CD14-positive monocyte (primary cell): ENCODE data around the gene PNMA1. TPM values are rescaled to one million over a fixed set of nuclear protein-coding genes. Genes with fewer than 3 reads are reported as not detected.

Experiments
- DNase-seq, 3 donors: peaks; one replicate each; pipeline ENCODE4 v3.0.0-alpha.2; 2011 to 2022
- H2AFZ ChIP-seq: 2 replicates; pipeline ENCODE4 v1.6.0; 2012; ENCODE audit warnings: mild to moderate bottlenecking, low read depth, low read length, inconsistent platforms; ENCODE audit not compliant: insufficient read depth, poor library complexity, severe bottlenecking
- H3K27ac ChIP-seq, 2 donors: 1 replicate in 1 of 2; 2 replicates in 1 of 2; pipeline ENCODE4 v1.5.1; 2012 to 2013; ENCODE audit warnings: low read length in 2 of 2, control low read depth in 1 of 2, inconsistent platforms in 1 of 2, low read depth in 1 of 2, mild to moderate bottlenecking in 1 of 2
- H3K27me3 ChIP-seq, 2 donors: one replicate each; pipeline versions ENCODE4 v1.6.0 to v1.6.1; 2011 to 2013; ENCODE audit warnings: low read length in 2 of 2; ENCODE audit not compliant: control insufficient read depth in 2 of 2, insufficient read depth in 2 of 2
- H3K36me3 ChIP-seq, 2 donors: replicated peaks in 1 of 2; 1 replicate in 1 of 2; 2 replicates in 1 of 2; pipeline versions ENCODE4 v1.5.1 to v1.6.1; 2012 to 2013; ENCODE audit warnings: low read length in 2 of 2, control low read depth in 1 of 2, inconsistent platforms in 1 of 2, mild to moderate bottlenecking in 1 of 2; ENCODE audit not compliant: insufficient read depth in 2 of 2, control insufficient read depth in 1 of 2
- H3K4me1 ChIP-seq, 2 donors: 1 replicate in 1 of 2; 2 replicates in 1 of 2; pipeline versions ENCODE4 v1.5.1 to v1.6.1; 2012 to 2013; ENCODE audit warnings: low read length in 2 of 2, control low read depth in 1 of 2, inconsistent platforms in 1 of 2, mild to moderate bottlenecking in 1 of 2, moderate library complexity in 1 of 2; ENCODE audit not compliant: insufficient read depth in 2 of 2, control insufficient read depth in 1 of 2
- H3K4me2 ChIP-seq: replicated peaks from 2 replicates; pipeline ENCODE3; 2012; ENCODE audit warnings: low read length, moderate library complexity, mild to moderate bottlenecking; ENCODE audit not compliant: poor library complexity, severe bottlenecking; ENCODE audit errors: extremely low read depth
- H3K4me3 ChIP-seq, 3 experiments: fragments of 200-600 bp in 1 of 3; sonication (generic) in 1 of 3; replicated peaks in 1 of 3; 1 replicate in 2 of 3; 2 replicates in 1 of 3; pipeline ENCODE4 v1.5.1; 2011 to 2013; ENCODE audit warnings: low read length in 3 of 3, mild to moderate bottlenecking in 3 of 3, control low read depth in 2 of 3, low read depth in 2 of 3, inconsistent platforms in 1 of 3, moderate library complexity in 1 of 3
- H3K79me2 ChIP-seq: 2 replicates; pipeline ENCODE4 v1.6.0; 2012; ENCODE audit warnings: mild to moderate bottlenecking, control low read depth, inconsistent platforms, low read length, moderate library complexity; ENCODE audit not compliant: insufficient read depth
- H3K9ac ChIP-seq: 2 replicates; pipeline ENCODE4 v1.6.0; 2017; ENCODE audit warnings: low read length, mild to moderate bottlenecking; ENCODE audit not compliant: insufficient read depth, poor library complexity, severe bottlenecking
- H3K9me3 ChIP-seq, 2 donors: replicated peaks in 1 of 2; 1 replicate in 1 of 2; 2 replicates in 1 of 2; pipeline versions ENCODE4 v1.5.1 to v1.6.1; 2012 to 2013; ENCODE audit warnings: low read length in 2 of 2, control low read depth in 1 of 2; ENCODE audit not compliant: control insufficient read depth in 1 of 2, insufficient read depth in 1 of 2
- H4K20me1 ChIP-seq: 2 replicates; pipeline ENCODE4 v1.6.0; 2012; ENCODE audit warnings: mild to moderate bottlenecking, low read length, control low read depth, moderate library complexity; ENCODE audit not compliant: insufficient read depth
- H3K27ac Mint-ChIP-seq, 7 donors: one replicate each; pipeline ENCODE4 v1.8.0; 2020; ENCODE audit warnings: mild to moderate bottlenecking in 7 of 7, mixed read lengths in 7 of 7, moderate library complexity in 6 of 7, inconsistent platforms in 2 of 7
- H3K27me3 Mint-ChIP-seq, 3 donors: one replicate each; pipeline ENCODE4 v1.8.0; 2021 to 2022; ENCODE audit warnings: low read depth in 3 of 3, mild to moderate bottlenecking in 3 of 3, mixed read lengths in 3 of 3, moderate library complexity in 3 of 3, inconsistent platforms in 1 of 3
- H3K36me3 Mint-ChIP-seq, 2 donors: one replicate each; pipeline ENCODE4 v1.8.0; 2020; ENCODE audit warnings: mixed read lengths in 2 of 2, inconsistent platforms in 1 of 2, mild to moderate bottlenecking in 1 of 2
- H3K4me1 Mint-ChIP-seq: one replicate; pipeline ENCODE4 v1.8.0; 2020; ENCODE audit warnings: mild to moderate bottlenecking, mixed read lengths
- H3K4me3 Mint-ChIP-seq, 2 donors: one replicate each; pipeline ENCODE4 v1.8.0; 2020; ENCODE audit warnings: mild to moderate bottlenecking in 2 of 2, mixed read lengths in 2 of 2, moderate library complexity in 1 of 2
- H3K9me3 Mint-ChIP-seq, 7 donors: one replicate each; pipeline ENCODE4 v1.8.0; 2020 to 2022; ENCODE audit warnings: mixed read lengths in 7 of 7, mild to moderate bottlenecking in 6 of 7, moderate library complexity in 6 of 7, inconsistent platforms in 2 of 7
- whole genome bisulfite sequencing: methylation state at CpG from one replicate; pipeline ENCODE4 v1.1.5; 2013; ENCODE audit warnings: missing lambda C conversion rate; ENCODE audit not compliant: insufficient coverage; 5-methylcytosine and 5-hydroxymethylcytosine counted together
- intact Hi-C, 2 donors: fragments of 100-400 bp; cut with micrococcal nuclease; formaldehyde crosslinking; loops; one replicate each; pipeline versions ENCODE4 v1.15.0 to v1.15.1; 2023
- polyA plus RNA-seq, 3 donors: library from polyadenylated mRNA; depleted of rRNA in 1 of 3; unstranded in 2 of 3; stranded (reverse) in 1 of 3; fragments of 300-500 nt in 2 of 3; fragments of >200 nt in 1 of 3; fragmentation: Illumina TruSeq in 2 of 3; gene quantifications; 1 replicate in 2 of 3; 2 replicates in 1 of 3; pipeline ENCODE4 v1.2.3, GENCODE V29; 2012 to 2021
- TF ChIP-seq, protein P1 (sequence below): fragments of 200-600 bp; IDR thresholded peaks from one replicate; pipeline ENCODE4 v1.8.0; 2022; ENCODE audit warnings: antibody characterized with exemption, mild to moderate bottlenecking

Gene PNMA1
- polyA plus RNA-seq, 3 donors = 2.4 to 6.4 (median 4.4) TPM

DNA sequence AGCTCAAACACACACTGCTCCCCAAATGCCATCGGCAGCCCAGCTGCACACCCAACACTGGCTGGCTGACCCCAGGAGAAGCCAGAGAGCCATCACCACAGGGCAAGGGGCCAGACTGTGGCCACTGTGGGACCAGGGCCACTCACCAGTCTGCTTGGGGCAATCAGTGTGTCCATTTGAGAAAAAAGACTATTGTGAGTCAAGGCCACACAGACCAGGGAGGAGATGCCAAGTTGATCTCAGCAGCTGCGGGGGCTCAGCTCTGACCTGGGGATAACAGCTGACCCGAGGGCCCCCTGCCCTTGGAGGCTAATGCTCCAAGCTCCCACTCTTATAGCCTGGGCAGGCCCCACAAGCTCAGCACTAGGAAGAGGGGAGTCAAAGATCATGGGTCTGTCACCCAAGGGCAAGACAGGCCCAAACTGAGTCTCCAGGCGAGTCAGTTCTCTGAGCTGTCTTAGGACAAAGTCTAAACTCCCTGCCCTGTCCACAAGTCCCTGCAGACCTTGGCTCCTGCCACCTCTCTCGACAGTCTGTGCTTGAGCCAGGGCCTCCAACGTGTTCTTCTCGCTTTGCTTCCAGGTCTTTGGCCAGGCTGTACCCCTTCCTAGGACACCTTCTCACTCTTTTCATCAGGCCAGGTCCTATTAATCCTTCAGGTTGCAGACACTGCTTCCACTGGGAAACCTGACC is 30.1 kb upstream of the PNMA1 start:
- Histone ChIP-seq H3K27ac (peak overlapping the region; percentile 78 to 93), H3K27me3 (no peaks in the 10 kb centered on the region), H3K9ac (peak overlapping the region; percentile 66), H3K4me2 (peak overlapping the region; percentile 80), H4K20me1 (peaks cover 100% of the 10 kb centered on the region), H2AFZ (no peak overlapping the region), H3K4me1 (peaks cover 83 to 98% of the 10 kb centered on the region in 2 donors), H3K9me3 (no peaks in the 10 kb centered on the region), H3K4me3 (peak overlapping the region in 1 of 3 experiments; percentile 71), H3K36me3 (peaks cover 6 to 15% of the 10 kb centered on the region in 2 donors), H3K79me2 (peaks cover 98% of the 10 kb centered on the region)
- no peaks in the 10 kb centered on the region for H3K27me3 Mint-ChIP-seq
- peak in 1 of 3 donors; percentile 15 for DNase-seq
- TF ChIP-seq, protein P1, sequence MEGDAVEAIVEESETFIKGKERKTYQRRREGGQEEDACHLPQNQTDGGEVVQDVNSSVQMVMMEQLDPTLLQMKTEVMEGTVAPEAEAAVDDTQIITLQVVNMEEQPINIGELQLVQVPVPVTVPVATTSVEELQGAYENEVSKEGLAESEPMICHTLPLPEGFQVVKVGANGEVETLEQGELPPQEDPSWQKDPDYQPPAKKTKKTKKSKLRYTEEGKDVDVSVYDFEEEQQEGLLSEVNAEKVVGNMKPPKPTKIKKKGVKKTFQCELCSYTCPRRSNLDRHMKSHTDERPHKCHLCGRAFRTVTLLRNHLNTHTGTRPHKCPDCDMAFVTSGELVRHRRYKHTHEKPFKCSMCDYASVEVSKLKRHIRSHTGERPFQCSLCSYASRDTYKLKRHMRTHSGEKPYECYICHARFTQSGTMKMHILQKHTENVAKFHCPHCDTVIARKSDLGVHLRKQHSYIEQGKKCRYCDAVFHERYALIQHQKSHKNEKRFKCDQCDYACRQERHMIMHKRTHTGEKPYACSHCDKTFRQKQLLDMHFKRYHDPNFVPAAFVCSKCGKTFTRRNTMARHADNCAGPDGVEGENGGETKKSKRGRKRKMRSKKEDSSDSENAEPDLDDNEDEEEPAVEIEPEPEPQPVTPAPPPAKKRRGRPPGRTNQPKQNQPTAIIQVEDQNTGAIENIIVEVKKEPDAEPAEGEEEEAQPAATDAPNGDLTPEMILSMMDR = no peak
- H3K4me1 Mint-ChIP-seq = peaks cover 96% of the 10 kb centered on the region
- H3K27ac Mint-ChIP-seq = peak overlapping the region; percentile 86 to 94 (median 92)
- H3K9me3 Mint-ChIP-seq = no peaks in the 10 kb centered on the region
- 51% methylated on average over 7 of the region's 7 CpGs for WGBS
- H3K36me3 Mint-ChIP-seq = peaks cover 8 to 16% of the 10 kb centered on the region in 2 donors
- intact Hi-C loops = loop anchor here (5.0 kb wide), 2 partner anchors 43 to 83 kb away; no protein-coding TSS in a partner anchor
- peak overlapping the region; percentile 58 to 82 for H3K4me3 Mint-ChIP-seq

DNA sequence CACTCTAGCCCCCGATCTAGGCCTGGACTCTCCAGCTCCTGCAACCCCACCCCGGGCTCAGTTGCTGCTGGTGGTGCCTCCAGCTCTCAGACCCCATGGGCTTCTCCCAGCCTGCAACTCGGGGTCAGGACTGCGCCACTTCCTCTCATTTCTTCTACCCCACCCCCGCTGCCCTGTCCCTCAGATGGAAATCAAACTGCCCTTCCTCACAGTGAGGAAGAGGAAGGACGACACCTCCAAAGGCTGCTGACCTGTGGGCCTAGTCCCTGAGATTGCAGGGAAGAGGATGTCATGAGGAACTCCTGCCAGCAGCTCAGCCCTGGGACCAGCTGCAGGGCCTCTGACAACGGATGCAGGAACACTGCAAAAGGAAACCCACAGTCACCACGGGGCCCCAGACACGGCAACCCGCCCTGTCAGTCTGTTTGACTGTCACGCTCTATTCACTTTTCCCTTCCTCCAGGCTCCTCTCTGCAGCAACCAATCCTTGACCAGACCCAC is 29.3 kb upstream of the PNMA1 start:
- peaks cover 100% of the 10 kb centered on the region for H4K20me1 ChIP-seq
- no peaks in the 10 kb centered on the region for H3K27me3 ChIP-seq
- intact Hi-C loops = loop anchor here (5.0 kb wide), 2 partner anchors 44 to 84 kb away; no protein-coding TSS in a partner anchor
- peak overlapping the region; percentile 86 to 94 (median 92) for H3K27ac Mint-ChIP-seq
- peak overlapping the region in 1 of 3 experiments; percentile 71 for H3K4me3 ChIP-seq
- no peaks in the 10 kb centered on the region for H3K27me3 Mint-ChIP-seq
- H3K79me2 ChIP-seq = peaks cover 98% of the 10 kb centered on the region
- H3K4me1 ChIP-seq = peaks cover 83 to 91% of the 10 kb centered on the region in 2 donors
- TF ChIP-seq, protein P1 = no peak
- H2AFZ ChIP-seq = no peak overlapping the region
- H3K27ac ChIP-seq = peak overlapping the region; percentile 78 to 93
- peak overlapping the region; percentile 80 for H3K4me2 ChIP-seq
- peaks cover 88% of the 10 kb centered on the region for H3K4me1 Mint-ChIP-seq
- no peaks in the 10 kb centered on the region for H3K9me3 ChIP-seq
- H3K4me3 Mint-ChIP-seq = peak overlapping the region; percentile 55 to 82
- no peaks in the 10 kb centered on the region for H3K9me3 Mint-ChIP-seq
- DNase-seq = peak; percentile 70 to 80 (median 77)
- peaks cover 14 to 23% of the 10 kb centered on the region in 2 donors for H3K36me3 ChIP-seq
- WGBS = 0% methylated on average over 8 of the region's 11 CpGs
- H3K9ac ChIP-seq = peak overlapping the region; percentile 66
- H3K36me3 Mint-ChIP-seq = peaks cover 16 to 24% of the 10 kb centered on the region in 2 donors
